Colonic mucosa (tissue), 4 donors: ENCODE results near the gene CALD1. TPM values are rescaled to one million over a fixed set of nuclear protein-coding genes. Genes with fewer than 3 reads are reported as not detected.
A peak's percentile ranks its signal among the peaks of the same experiment; 100 is the strongest.

Experiments
- DNase-seq: peaks from one replicate; pipeline ENCODE4 v3.0.0-alpha.2; 2020
- H3K27ac ChIP-seq: fragments of 200-600 bp; one replicate; pipeline ENCODE4 v1.8.0; 2021
- H3K27me3 ChIP-seq: fragments of 200-600 bp; one replicate; pipeline ENCODE4 v1.8.0; 2021
- H3K36me3 ChIP-seq: fragments of 200-600 bp; one replicate; pipeline ENCODE4 v1.8.0; 2021
- H3K4me1 ChIP-seq: fragments of 200-600 bp; one replicate; pipeline ENCODE4 v1.8.0; 2021; ENCODE audit warnings: mild to moderate bottlenecking
- H3K4me3 ChIP-seq: fragments of 200-600 bp; one replicate; pipeline ENCODE4 v1.8.0; 2021
- H3K9ac ChIP-seq, 2 donors: one replicate each; pipeline ENCODE4 v1.7.0; 2013; ENCODE audit warnings: control low read depth in 2 of 2, low read depth in 2 of 2, low read length in 2 of 2
- H3K9me3 ChIP-seq: fragments of 200-600 bp; one replicate; pipeline ENCODE4 v1.8.0; 2021
- intact Hi-C: fragments of 100-400 bp; cut with DNase I; formaldehyde crosslinking; loops from one replicate; pipeline ENCODE4 v1.14.1; 2022
- total RNA-seq, 2 donors: library from RNA; stranded (reverse); fragmentation: NEBNext Ultra II Directional in 1 of 2; extraction: Animal tissue kit (Norgen Biotek cat#: 25700) in 1 of 2; gene quantifications; one replicate each; pipeline ENCODE4 v1.2.1, GENCODE V29; 2021
- TF ChIP-seq, protein P1 (sequence below): fragments of 200-600 bp; IDR thresholded peaks from one replicate; pipeline ENCODE4 v1.8.0; 2022; ENCODE audit warnings: antibody characterized with exemption, mild to moderate bottlenecking
- donor health status: healthy.
- donor health status: DM: no; HTN: no; CAD: no.
- donor health status: DM: no; HTN: no; CAD: no.

Gene CALD1
- total RNA-seq, 2 donors from 2014 or later, result 27.4 to 193 TPM

DNA sequence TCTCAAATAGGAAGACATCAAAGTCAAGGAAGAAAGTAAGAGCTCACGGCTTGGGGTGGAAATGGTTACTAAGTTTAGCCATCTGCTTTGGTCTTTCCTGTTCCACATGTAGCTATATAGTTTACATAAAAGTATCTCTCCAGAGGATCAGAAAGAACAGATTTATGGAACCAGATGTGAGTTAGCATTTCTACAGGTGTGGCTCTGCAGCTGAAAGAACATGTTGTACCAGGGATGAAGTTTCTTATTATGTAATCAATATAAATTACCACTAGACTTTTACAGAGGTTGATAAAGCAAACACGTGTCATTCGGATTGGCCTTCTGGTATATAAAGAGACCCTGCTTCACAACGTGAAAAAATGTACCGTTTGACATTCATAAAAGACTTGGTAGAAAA lies 19.9 kb downstream of the CALD1 start:
- no peak overlapping the region for H3K27ac ChIP-seq

DNA sequence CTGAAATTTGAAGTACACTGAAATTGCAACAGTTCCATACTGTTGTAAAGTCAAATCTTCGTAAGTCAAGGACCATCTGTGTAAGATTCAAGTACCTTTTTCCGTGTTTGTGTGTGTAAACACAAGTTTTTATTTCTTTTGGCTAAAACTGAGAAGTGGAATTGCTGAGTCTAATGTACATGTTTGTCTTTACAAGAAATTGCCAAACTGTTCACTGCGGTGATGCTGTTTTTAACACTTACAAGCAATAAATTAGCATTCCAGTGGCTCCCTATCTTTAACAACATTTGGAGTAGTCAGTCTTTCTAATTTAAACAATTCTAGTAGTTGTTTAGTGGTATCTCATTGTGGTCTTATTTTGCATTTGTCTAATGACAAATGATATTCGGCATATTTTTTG lies 23.3 kb downstream of the CALD1 start:
- H3K4me3 ChIP-seq, result no peak overlapping the region
- intact Hi-C loops, result no loop called here
- H3K4me1 ChIP-seq, result peaks cover 3% of the 10 kb centered on the region
- H3K27me3 ChIP-seq, result no peaks in the 10 kb centered on the region
- no peaks in the 10 kb centered on the region for H3K36me3 ChIP-seq
- TF ChIP-seq, protein P1, sequence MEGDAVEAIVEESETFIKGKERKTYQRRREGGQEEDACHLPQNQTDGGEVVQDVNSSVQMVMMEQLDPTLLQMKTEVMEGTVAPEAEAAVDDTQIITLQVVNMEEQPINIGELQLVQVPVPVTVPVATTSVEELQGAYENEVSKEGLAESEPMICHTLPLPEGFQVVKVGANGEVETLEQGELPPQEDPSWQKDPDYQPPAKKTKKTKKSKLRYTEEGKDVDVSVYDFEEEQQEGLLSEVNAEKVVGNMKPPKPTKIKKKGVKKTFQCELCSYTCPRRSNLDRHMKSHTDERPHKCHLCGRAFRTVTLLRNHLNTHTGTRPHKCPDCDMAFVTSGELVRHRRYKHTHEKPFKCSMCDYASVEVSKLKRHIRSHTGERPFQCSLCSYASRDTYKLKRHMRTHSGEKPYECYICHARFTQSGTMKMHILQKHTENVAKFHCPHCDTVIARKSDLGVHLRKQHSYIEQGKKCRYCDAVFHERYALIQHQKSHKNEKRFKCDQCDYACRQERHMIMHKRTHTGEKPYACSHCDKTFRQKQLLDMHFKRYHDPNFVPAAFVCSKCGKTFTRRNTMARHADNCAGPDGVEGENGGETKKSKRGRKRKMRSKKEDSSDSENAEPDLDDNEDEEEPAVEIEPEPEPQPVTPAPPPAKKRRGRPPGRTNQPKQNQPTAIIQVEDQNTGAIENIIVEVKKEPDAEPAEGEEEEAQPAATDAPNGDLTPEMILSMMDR, result no peak
- DNase-seq, result no peak
- no peak overlapping the region for H3K9ac ChIP-seq
- H3K9me3 ChIP-seq, result no peaks in the 10 kb centered on the region
- no peak overlapping the region for H3K27ac ChIP-seq

More for the DNA sequence above, 19.9 kb downstream of the CALD1 start:
- H3K4me3 ChIP-seq, result no peak overlapping the region
- H3K36me3 ChIP-seq, result no peaks in the 10 kb centered on the region
- no peaks in the 10 kb centered on the region for H3K9me3 ChIP-seq
- TF ChIP-seq, protein P1, result no peak
- H3K4me1 ChIP-seq, result peaks cover 3% of the 10 kb centered on the region
- H3K9ac ChIP-seq, result no peak overlapping the region
- no peaks in the 10 kb centered on the region for H3K27me3 ChIP-seq
- intact Hi-C loops, result no loop called here
- no peak for DNase-seq

DNA sequence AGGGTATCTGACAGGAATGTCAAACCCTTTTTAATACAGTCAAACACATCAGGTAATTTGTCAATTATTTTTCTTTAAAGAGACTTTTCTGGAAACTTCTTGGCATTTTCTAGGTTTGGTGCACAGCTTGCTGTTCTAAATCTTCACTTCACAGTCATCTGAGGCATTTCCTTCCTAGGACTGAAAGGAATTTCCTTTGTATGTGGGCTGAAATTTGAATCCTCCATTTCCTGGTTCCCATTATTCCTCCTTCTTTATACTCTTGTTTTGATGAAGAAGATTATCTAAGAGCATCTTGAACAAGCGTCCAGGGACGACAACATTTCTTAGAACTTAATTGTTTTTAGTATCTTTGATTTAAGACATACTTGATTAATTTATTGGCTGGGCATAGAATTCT lies 24.9 kb downstream of the CALD1 start:
- H3K9ac ChIP-seq, result no peak overlapping the region
- H3K27ac ChIP-seq, result peak overlapping the region; percentile 1
- no peaks in the 10 kb centered on the region for H3K27me3 ChIP-seq
- no peaks in the 10 kb centered on the region for H3K9me3 ChIP-seq
- H3K4me3 ChIP-seq, result no peak overlapping the region
- H3K36me3 ChIP-seq, result no peaks in the 10 kb centered on the region
- peaks cover 3% of the 10 kb centered on the region for H3K4me1 ChIP-seq
- intact Hi-C loops, result no loop called here
- TF ChIP-seq, protein P1, result no peak
- DNase-seq, result no peak

DNA sequence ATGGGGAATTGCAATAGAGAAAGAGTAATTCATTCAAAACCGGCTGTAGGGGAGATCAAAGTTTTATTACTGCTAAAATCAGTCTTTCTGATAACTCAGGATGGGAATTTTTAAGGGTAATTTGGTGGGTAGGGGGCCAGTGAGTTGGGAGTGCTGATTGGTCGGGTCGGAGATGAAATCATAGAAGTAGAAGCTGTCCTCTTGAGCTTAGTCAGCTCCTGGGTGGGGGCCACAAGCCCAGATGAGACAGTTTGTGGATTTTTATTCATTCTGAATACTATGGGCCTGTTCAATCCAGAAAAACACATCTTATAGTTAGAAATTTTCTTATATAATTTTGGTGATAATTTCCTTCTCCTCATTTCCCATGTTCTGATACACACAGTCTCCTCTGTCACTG lies 25.4 kb downstream of the CALD1 start:
- Histone ChIP-seq H3K9ac (no peak overlapping the region), H3K9me3 (no peaks in the 10 kb centered on the region), H3K27me3 (no peaks in the 10 kb centered on the region), H3K4me3 (no peak overlapping the region), H3K4me1 (peaks cover 2% of the 10 kb centered on the region), H3K27ac (peak overlapping the region; percentile 1), H3K36me3 (no peaks in the 10 kb centered on the region)
- TF ChIP-seq, protein P1, result no peak
- DNase-seq, result no peak
- intact Hi-C loops, result no loop called here

DNA sequence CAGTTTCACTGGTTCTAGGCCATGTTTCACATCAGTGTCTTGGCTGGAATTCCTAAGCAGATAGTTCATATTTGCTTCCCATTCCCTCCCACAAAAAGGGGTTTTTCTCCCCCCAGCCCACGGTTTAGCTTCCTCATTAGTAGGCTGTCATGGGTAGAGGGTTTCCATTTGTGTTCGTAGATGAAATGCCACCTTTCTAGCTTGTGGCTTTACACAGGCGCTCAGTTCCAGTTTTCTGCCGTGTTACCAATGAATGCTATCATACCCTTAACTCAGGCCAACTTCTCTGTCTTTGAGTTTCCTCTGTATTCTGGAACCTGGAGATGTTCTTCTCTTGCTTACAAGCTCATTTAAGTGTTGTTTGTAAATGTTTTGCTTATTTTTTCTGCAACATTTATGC lies 26.8 kb downstream of the CALD1 start:
- H3K9ac ChIP-seq, result no peak overlapping the region
- no peak overlapping the region for H3K27ac ChIP-seq
- H3K27me3 ChIP-seq, result no peaks in the 10 kb centered on the region
- no peaks in the 10 kb centered on the region for H3K4me1 ChIP-seq
- TF ChIP-seq, protein P1, result no peak
- no peak overlapping the region for H3K4me3 ChIP-seq
- no peak for DNase-seq
- intact Hi-C loops, result no loop called here
- no peaks in the 10 kb centered on the region for H3K9me3 ChIP-seq
- H3K36me3 ChIP-seq, result no peaks in the 10 kb centered on the region

DNA sequence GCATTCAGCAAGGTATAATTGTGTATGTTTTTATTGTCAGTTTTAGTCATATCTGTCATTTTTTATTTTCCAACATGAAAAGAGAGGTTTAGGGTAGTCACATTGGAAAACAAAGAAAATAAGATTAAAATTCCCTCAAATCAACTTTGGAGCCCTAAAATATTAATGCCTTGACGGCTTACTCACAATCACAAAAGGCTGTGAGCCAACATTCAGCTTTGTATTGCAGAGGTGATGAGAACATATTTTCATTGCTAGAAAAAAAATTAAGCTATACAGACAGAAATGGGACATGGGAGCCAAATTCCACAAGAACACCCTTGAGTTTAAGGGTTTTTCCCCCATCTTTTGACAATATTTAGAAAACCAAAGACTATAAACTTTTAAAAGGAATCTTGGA lies 30.2 kb downstream of the CALD1 start:
- TF ChIP-seq, protein P1, result no peak
- Histone ChIP-seq H3K4me3 (no peak overlapping the region), H3K9ac (no peak overlapping the region), H3K9me3 (no peaks in the 10 kb centered on the region), H3K27ac (no peak overlapping the region), H3K4me1 (no peaks in the 10 kb centered on the region), H3K36me3 (no peaks in the 10 kb centered on the region), H3K27me3 (no peaks in the 10 kb centered on the region)
- DNase-seq, result no peak
- intact Hi-C loops, result no loop called here
